Lower lobe of right lung (tissue), 2 donors: ENCODE measurements around the gene ERC1. TPM values are rescaled to one million over a fixed set of nuclear protein-coding genes. Genes with fewer than 3 reads are reported as not detected.

ENCODE experiments used
- ATAC-seq, 2 donors: fragments of 200-7000 bp; cut with Tn5 transposase; one replicate each; pipeline ENCODE4 v1.9.1; 2020 to 2022; ENCODE audit warnings: mild to moderate bottlenecking in 2 of 2, moderate library complexity in 2 of 2
- DNase-seq: peaks from one replicate; pipeline ENCODE4 v3.0.0-alpha.2; 2020
- H3K27ac ChIP-seq: fragments of 200-600 bp; one replicate; pipeline ENCODE4 v1.8.0; 2022
- H3K27me3 ChIP-seq: fragments of 200-600 bp; one replicate; pipeline ENCODE4 v1.8.0; 2022; ENCODE audit warnings: low read depth
- H3K36me3 ChIP-seq: fragments of 200-600 bp; one replicate; pipeline ENCODE4 v1.8.0; 2022; ENCODE audit warnings: mild to moderate bottlenecking
- H3K4me1 ChIP-seq: fragments of 200-600 bp; one replicate; pipeline ENCODE4 v1.8.0; 2022
- H3K4me3 ChIP-seq: fragments of 200-600 bp; one replicate; pipeline ENCODE4 v1.8.0; 2022; ENCODE audit warnings: mild to moderate bottlenecking
- H3K9me3 ChIP-seq: fragments of 200-600 bp; one replicate; pipeline ENCODE4 v1.8.0; 2022
- CTCF ChIP-seq: fragments of 200-600 bp; IDR thresholded peaks from one replicate; pipeline ENCODE4 v1.8.0; 2022; ENCODE audit warnings: antibody characterized with exemption, mild to moderate bottlenecking
- intact Hi-C: fragments of 100-400 bp; cut with DNase I; formaldehyde crosslinking; loops from one replicate; pipeline ENCODE4 v1.11.0; 2022
- total RNA-seq: library from RNA; stranded (reverse); fragmentation: NEBNext Ultra II Directional; extraction: Animal tissue kit (Norgen Biotek cat#: 25700); gene quantifications from one replicate; pipeline ENCODE4 v1.2.1, GENCODE V29; 2021
- donor health status: DM: no; HTN: yes; CAD: no; lungs with severe emphysema.

The ERC1 gene
- total RNA-seq, 1 donor from 2014 or later = 66.3 TPM

GRCh38 chr12:1001507-1001906, 10.5 kb downstream of the ERC1 start:
- no peak for TF ChIP-seq CTCF
- ATAC-seq (no peak), DNase-seq (no peak)
- H3K27me3 ChIP-seq = no peaks in the 10 kb centered on the region
- H3K4me1 ChIP-seq = no peaks in the 10 kb centered on the region
- H3K27ac ChIP-seq = no peak overlapping the region
- intact Hi-C loops = no loop called here
- H3K36me3 ChIP-seq = peaks cover 7% of the 10 kb centered on the region
- H3K9me3 ChIP-seq = no peaks in the 10 kb centered on the region
- no peak overlapping the region for H3K4me3 ChIP-seq

- H3K4me3 ChIP-seq = no peak overlapping the region
- TF ChIP-seq CTCF = no peak
- H3K36me3 ChIP-seq = peaks cover 7% of the 10 kb centered on the region
- H3K27me3 ChIP-seq = no peaks in the 10 kb centered on the region
- no peaks in the 10 kb centered on the region for H3K4me1 ChIP-seq
- DNase-seq (no peak), ATAC-seq (no peak)
- intact Hi-C loops = no loop called here
- H3K27ac ChIP-seq = no peak overlapping the region
- no peaks in the 10 kb centered on the region for H3K9me3 ChIP-seq
Measured at GRCh38 chr12:1003600-1004271, 12.7 kb downstream of the ERC1 start.

- no peak for TF ChIP-seq CTCF
- Histone ChIP-seq H3K36me3 (peaks cover 4% of the 10 kb centered on the region), H3K27ac (no peak overlapping the region), H3K4me1 (no peaks in the 10 kb centered on the region), H3K4me3 (no peak overlapping the region), H3K9me3 (no peaks in the 10 kb centered on the region), H3K27me3 (no peaks in the 10 kb centered on the region)
- no peak for DNase-seq
- intact Hi-C loops = no loop called here
- no peak for ATAC-seq
Measured at GRCh38 chr12:1006255-1006654, 15.2 kb downstream of the ERC1 start.

- DNase-seq = no peak
- no peak overlapping the region for H3K27ac ChIP-seq
- no peak for ATAC-seq
- no peaks in the 10 kb centered on the region for H3K9me3 ChIP-seq
- no peak overlapping the region for H3K4me3 ChIP-seq
- H3K36me3 ChIP-seq = no peaks in the 10 kb centered on the region
- H3K27me3 ChIP-seq = no peaks in the 10 kb centered on the region
- intact Hi-C loops = no loop called here
- no peak for TF ChIP-seq CTCF
- H3K4me1 ChIP-seq = no peaks in the 10 kb centered on the region
Measured at GRCh38 chr12:1007276-1007675, 16.3 kb downstream of the ERC1 start.

- no peaks in the 10 kb centered on the region for H3K9me3 ChIP-seq
- no peaks in the 10 kb centered on the region for H3K36me3 ChIP-seq
- H3K4me3 ChIP-seq = no peak overlapping the region
- DNase-seq (no peak), ATAC-seq (no peak)
- intact Hi-C loops = no loop called here
- H3K27ac ChIP-seq = no peak overlapping the region
- no peaks in the 10 kb centered on the region for H3K27me3 ChIP-seq
- TF ChIP-seq CTCF = no peak
- H3K4me1 ChIP-seq = no peaks in the 10 kb centered on the region
Measured at GRCh38 chr12:1007994-1008393, 17.0 kb downstream of the ERC1 start.
